IMR-90 (cell line): ENCODE data around the gene MTCH2. TPM values are rescaled to one million over a fixed set of nuclear protein-coding genes. Genes with fewer than 3 reads are reported as not detected.

Source experiments
- ATAC-seq: fragments of 200-7000 bp; cut with Tn5 transposase; 2 replicates; pipeline ENCODE4 v1.9.1; 2020; ENCODE audit warnings: low read depth, mild to moderate bottlenecking, moderate library complexity
- BruUV-seq: library from RNA; stranded (reverse); fragments of 400-500 nt; replicated peaks from 2 replicates; lab custom pipeline; 2021; lab: Mats Ljungman, UMichigan
- CTCF ChIA-PET: fragments of 300-600 bp; formaldehyde crosslinking; extraction: SDS; loops from one replicate; lab custom pipeline; 2021; ENCODE audit warnings: antibody characterized with exemption; lab: Yijun Ruan, JAX
- POLR2A ChIA-PET: fragments of 300-600 bp; sonication (Branson Sonifier 250); formaldehyde crosslinking; loops from one replicate; lab custom pipeline; 2022; ENCODE audit warnings: antibody characterized with exemption; ENCODE audit not compliant: unreplicated experiment; lab: Charles Lee
- DNase-seq: peaks from one replicate; pipeline ENCODE4 v3.0.0; 2013
- H2AFZ ChIP-seq: replicated peaks from 2 replicates; pipeline ENCODE3; 2013; ENCODE audit warnings: low read length, mild to moderate bottlenecking; ENCODE audit not compliant: poor library complexity
- H2AK5ac ChIP-seq: 2 replicates; pipeline ENCODE4 v1.6.1; 2013; ENCODE audit warnings: low read depth, low read length, inconsistent platforms
- H2AK9ac ChIP-seq: replicated peaks from 2 replicates; pipeline ENCODE3; 2013; ENCODE audit warnings: mild to moderate bottlenecking, low read depth, low read length, moderate library complexity; ENCODE audit not compliant: poor library complexity
- H2BK120ac ChIP-seq: 2 replicates; pipeline ENCODE4 v1.6.1; 2013; ENCODE audit warnings: low read depth, low read length, inconsistent platforms
- H2BK15ac ChIP-seq: 3 replicates; pipeline ENCODE4 v1.6.1; 2013; ENCODE audit warnings: low read depth, low read length, inconsistent platforms
- H2BK20ac ChIP-seq: 2 replicates; pipeline ENCODE4 v1.6.1; 2013; ENCODE audit warnings: low read depth, mild to moderate bottlenecking, inconsistent platforms, low read length, moderate library complexity
- H2BK5ac ChIP-seq: 2 replicates; pipeline ENCODE4 v1.6.1; 2013; ENCODE audit warnings: mild to moderate bottlenecking, low read depth, low read length, inconsistent platforms; ENCODE audit not compliant: poor library complexity, severe bottlenecking
- H3K14ac ChIP-seq: replicated peaks from 2 replicates; pipeline ENCODE4 v1.6.1; 2013; ENCODE audit warnings: low read depth, low read length, inconsistent platforms
- H3K18ac ChIP-seq: 2 replicates; pipeline ENCODE4 v1.6.1; 2013; ENCODE audit warnings: low read depth, low read length, control low read depth
- H3K23ac ChIP-seq: 2 replicates; pipeline ENCODE4 v1.6.1; 2013; ENCODE audit warnings: low read depth, low read length, inconsistent platforms
- H3K27ac ChIP-seq: 2 replicates; pipeline ENCODE4 v1.5.1; 2013; ENCODE audit warnings: mild to moderate bottlenecking, control low read depth, low read length; ENCODE audit not compliant: insufficient read depth
- H3K27me3 ChIP-seq: 2 replicates; pipeline ENCODE4 v1.6.1; 2013; ENCODE audit warnings: low read length; ENCODE audit not compliant: control insufficient read depth, insufficient read depth
- H3K36me3 ChIP-seq: 2 replicates; pipeline ENCODE4 v1.6.1; 2013; ENCODE audit warnings: low read length, mixed read lengths; ENCODE audit not compliant: control insufficient read depth, insufficient read depth
- H3K4ac ChIP-seq: 2 replicates; pipeline ENCODE4 v1.6.1; 2013; ENCODE audit warnings: low read depth, low read length, inconsistent platforms
- H3K4me1 ChIP-seq: 2 replicates; pipeline ENCODE4 v1.6.1; 2013; ENCODE audit warnings: low read length, mixed read lengths; ENCODE audit not compliant: control insufficient read depth, insufficient read depth
- H3K4me2 ChIP-seq: 2 replicates; pipeline ENCODE4 v1.6.1; 2013; ENCODE audit warnings: low read depth, mild to moderate bottlenecking, control low read depth, low read length, moderate library complexity
- H3K4me3 ChIP-seq: 2 replicates; pipeline ENCODE4 v1.5.1; 2013; ENCODE audit warnings: low read depth, mild to moderate bottlenecking, control low read depth, low read length, moderate library complexity; ENCODE audit not compliant: insufficient read depth
- H3K56ac ChIP-seq: 2 replicates; pipeline ENCODE4 v1.6.1; 2013; ENCODE audit warnings: low read length, inconsistent platforms; ENCODE audit not compliant: insufficient read depth; ENCODE audit errors: extremely low read depth
- H3K79me1 ChIP-seq, 2 experiments: 2 replicates each; pipeline ENCODE4 v1.6.1; 2013; ENCODE audit warnings: low read length in 2 of 2, inconsistent platforms in 1 of 2, low read depth in 1 of 2
- H3K9ac ChIP-seq: 2 replicates; pipeline ENCODE4 v1.6.1; 2013; ENCODE audit warnings: low read depth, low read length, control low read depth
- H3K9me1 ChIP-seq: 2 replicates; pipeline ENCODE4 v1.6.1; 2013; ENCODE audit warnings: low read length, inconsistent platforms; ENCODE audit not compliant: insufficient read depth
- H3K9me3 ChIP-seq: 2 replicates; pipeline ENCODE4 v1.6.1; 2013; ENCODE audit warnings: low read length; ENCODE audit not compliant: control insufficient read depth, insufficient read depth
- H4K20me1 ChIP-seq: 2 replicates; pipeline ENCODE4 v1.6.1; 2013; ENCODE audit warnings: low read length, inconsistent platforms; ENCODE audit not compliant: insufficient read depth
- H4K5ac ChIP-seq: 2 replicates; pipeline ENCODE4 v1.6.1; 2013; ENCODE audit warnings: mild to moderate bottlenecking, low read depth, low read length, control low read depth
- H4K8ac ChIP-seq, 2 experiments: 2 replicates each; pipeline ENCODE4 v1.6.1; 2013; ENCODE audit warnings: low read depth in 2 of 2, low read length in 2 of 2, control low read depth in 1 of 2, inconsistent platforms in 1 of 2
- H4K91ac ChIP-seq: 2 replicates; pipeline ENCODE4 v1.6.1; 2013; ENCODE audit warnings: low read depth, low read length, inconsistent platforms; ENCODE audit not compliant: insufficient read depth
- CEBPB ChIP-seq: IDR thresholded peaks from 2 replicates; pipeline ENCODE4 v1.6.1; 2012; ENCODE audit warnings: low read depth, low read length, improper control_type of control experiment
- USF2 ChIP-seq: fragments of 150-350 bp; IDR thresholded peaks from 2 replicates; pipeline ENCODE4 v1.6.1; 2017; ENCODE audit warnings: mild to moderate bottlenecking, antibody characterized with exemption, low read length, low read depth
- WGBS, 2 experiments: methylation state at CpG; one replicate each; pipeline versions ENCODE4 v1.1.5 to v1.1.7; 2013; ENCODE audit warnings: missing lambda C conversion rate in 2 of 2; ENCODE audit not compliant: insufficient read length in 1 of 2; ENCODE audit errors: extremely low coverage in 2 of 2; 5-methylcytosine and 5-hydroxymethylcytosine counted together
- dilution Hi-C: fragments of 300-500 bp; cut with HindIII; formaldehyde crosslinking; loops from one replicate; pipeline ENCODE4 v1.14.3; 2018; ENCODE audit warnings: low sequenced_read_pairs; ENCODE audit not compliant: unreplicated experiment
- in situ Hi-C: fragments of 300-500 bp; cut with MboI; formaldehyde crosslinking; loops from 3 replicates; pipeline ENCODE4 v1.14.3; 2019; ENCODE audit warnings: low sequenced_read_pairs, inconsistent platforms, mixed read lengths
- intact Hi-C: fragments of 100-400 bp; cut with micrococcal nuclease; formaldehyde crosslinking; loops from 2 replicates; pipeline ENCODE4 v1.10.0; 2022
- polyA plus RNA-seq, 3 experiments: library from polyadenylated mRNA; depleted of rRNA; stranded (reverse); fragments of >200 nt; gene quantifications; 2 replicates each; pipeline ENCODE4 v1.2.3, GENCODE V29; 2012; ENCODE audit warnings: low replicate concordance in 1 of 3
- total RNA-seq: library from RNA; depleted of rRNA; stranded (reverse); fragments of >200 nt; gene quantifications from 2 replicates; pipeline ENCODE4 v1.2.3, GENCODE V29; 2012

MTCH2 gene
- total and polyA plus RNA-seq, 2 of the 4 experiments (the other 2 are of a cell fraction): 103 to 163 TPM

- H3K9ac ChIP-seq: no peak overlapping the region
- BruUV-seq: no TSS peak
- H3K4me2 ChIP-seq: no peak overlapping the region
- H4K20me1 ChIP-seq: no peaks in the 10 kb centered on the region
- H3K27ac ChIP-seq: no peak overlapping the region
- in situ Hi-C loops (no loop called here), dilution Hi-C loops (no loop called here), intact Hi-C loops (no loop called here)
- H3K4me1 ChIP-seq: no peaks in the 10 kb centered on the region
- no peak overlapping the region for H4K8ac ChIP-seq
- no peak overlapping the region for H4K5ac ChIP-seq
- no CpG with 5 or more reads among the region's 1 CpG for WGBS, 2 experiments
- H3K36me3 ChIP-seq: no peaks in the 10 kb centered on the region
- H4K91ac ChIP-seq: no peak overlapping the region
- no peak overlapping the region for H2AK5ac ChIP-seq
- H3K9me1 ChIP-seq: no peaks in the 10 kb centered on the region
- H3K18ac ChIP-seq: no peak overlapping the region
- no peak overlapping the region for H3K56ac ChIP-seq
- DNase-seq (no peak), ATAC-seq (no peak)
- H3K4me3 ChIP-seq: no peak overlapping the region
- H3K4ac ChIP-seq: no peak overlapping the region
- H2BK15ac ChIP-seq: no peak overlapping the region
- no peak overlapping the region for H2BK120ac ChIP-seq
- no peak overlapping the region for H3K23ac ChIP-seq
- H2AK9ac ChIP-seq: no peak overlapping the region
- H3K27me3 ChIP-seq: peaks cover 46% of the 10 kb centered on the region
- H3K14ac ChIP-seq: no peak overlapping the region
- ChIA-PET CTCF (interaction anchor here (0.9 kb wide), 1 partner anchor 30 kb away, joined by 6 read pairs; no protein-coding TSS in a partner anchor), POLR2A (no interaction called here)
- H3K79me1 ChIP-seq: no peaks in the 10 kb centered on the region
- H3K9me3 ChIP-seq: no peaks in the 10 kb centered on the region
- no peak overlapping the region for H2BK20ac ChIP-seq
- no peak overlapping the region for H2BK5ac ChIP-seq
- no peak for TF ChIP-seq USF2
- no peak for TF ChIP-seq CEBPB
- H2AFZ ChIP-seq: no peak overlapping the region
Observed at GRCh38 chr11:47595967-47596366, 46.4 kb downstream of the MTCH2 start.
